Endothelial cell of umbilical vein (primary cell): Measurements from ENCODE around the gene PLPPR3. TPM values are rescaled to one million over a fixed set of nuclear protein-coding genes. Genes with fewer than 3 reads are reported as not detected.

ENCODE experiments used
- BruUV-seq: library from RNA; stranded (reverse); fragments of 400-500 nt; replicated peaks from 2 replicates; lab custom pipeline; 2021; lab: Mats Ljungman, UMichigan
- CTCF ChIA-PET: fragments of 300-600, 350-600 bp; sonication (Branson Sonifier 250); formaldehyde crosslinking; loops from one replicate; lab custom pipeline; 2021; ENCODE audit warnings: antibody characterized with exemption, inconsistent platforms; lab: Charles Lee
- POLR2A ChIA-PET: fragments of 300-600, 350-600 bp; sonication (Branson Sonifier 250); formaldehyde crosslinking; loops from one replicate; lab custom pipeline; 2021; ENCODE audit warnings: antibody characterized with exemption, inconsistent platforms; lab: Charles Lee
- DNase-seq: peaks from one replicate; pipeline ENCODE4 v3.0.0-alpha.2; 2011; ENCODE audit warnings: low read depth, low spot score
- FAIRE-seq: peaks from 2 replicates; lab custom pipeline; 2011; peaks lifted over from hg19 to GRCh38; lab: Jason Lieb, UNC
- H2AFZ ChIP-seq: 2 replicates; pipeline ENCODE4 v1.6.0; 2012; ENCODE audit warnings: low read depth, low read length, control low read depth, inconsistent platforms
- H3K27ac ChIP-seq: 2 replicates; pipeline ENCODE4 v1.5.1; 2011; ENCODE audit warnings: low read depth, mild to moderate bottlenecking, control low read depth, low read length, moderate library complexity; ENCODE audit not compliant: insufficient read depth
- H3K27me3 ChIP-seq, 2 experiments: 2 replicates each; pipeline versions ENCODE4 v1.6.0 to v1.6.1; 2011; ENCODE audit warnings: low read length in 2 of 2, mixed read lengths in 1 of 2; ENCODE audit not compliant: control insufficient read depth in 2 of 2, insufficient read depth in 2 of 2
- H3K36me3 ChIP-seq, 2 experiments: 2 replicates in 1 of 2; 3 replicates in 1 of 2; pipeline ENCODE4 v1.5.1; 2011; ENCODE audit warnings: low read length in 2 of 2, mild to moderate bottlenecking in 1 of 2, moderate library complexity in 1 of 2; ENCODE audit not compliant: control insufficient read depth in 2 of 2, insufficient read depth in 2 of 2; ENCODE audit errors: extremely low read depth in 1 of 2
- H3K4me1 ChIP-seq: 3 replicates; pipeline ENCODE4 v1.5.1; 2011; ENCODE audit warnings: mild to moderate bottlenecking, low read length; ENCODE audit not compliant: control insufficient read depth, insufficient read depth; ENCODE audit errors: extremely low read depth
- H3K4me2 ChIP-seq: 2 replicates; pipeline ENCODE4 v1.6.1; 2011; ENCODE audit warnings: low read length, control low read depth, mixed read lengths; ENCODE audit not compliant: insufficient read depth
- H3K4me3 ChIP-seq, 3 experiments: fragments of 200-600 bp in 1 of 3; sonication (generic), shearing (Covaris generic) in 1 of 3; replicated peaks in 1 of 3; 2 replicates each; pipeline ENCODE4 v1.5.1; 2011 to 2016; ENCODE audit warnings: control low read depth in 3 of 3, low read length in 3 of 3, mild to moderate bottlenecking in 2 of 3, inconsistent platforms in 1 of 3, low read depth in 1 of 3, moderate library complexity in 1 of 3; ENCODE audit not compliant: insufficient read depth in 1 of 3
- H3K79me2 ChIP-seq: 2 replicates; pipeline ENCODE4 v1.6.0; 2012; ENCODE audit warnings: low read length, inconsistent platforms; ENCODE audit not compliant: control insufficient read depth, insufficient read depth
- H3K9ac ChIP-seq: replicated peaks from 2 replicates; pipeline ENCODE3; 2011; ENCODE audit warnings: low read length, control low read depth; ENCODE audit not compliant: insufficient read depth; ENCODE audit errors: extremely low read depth
- H3K9me1 ChIP-seq: replicated peaks from 3 replicates; pipeline ENCODE4 v1.6.0; 2011; ENCODE audit warnings: mild to moderate bottlenecking, low read length; ENCODE audit not compliant: control insufficient read depth, insufficient read depth; ENCODE audit errors: extremely low read depth
- H3K9me3 ChIP-seq: replicated peaks from 2 replicates; pipeline ENCODE4 v1.5.1; 2012; ENCODE audit warnings: low read length, inconsistent platforms; ENCODE audit not compliant: control insufficient read depth, insufficient read depth
- H4K20me1 ChIP-seq: replicated peaks from 2 replicates; pipeline ENCODE3; 2011; ENCODE audit warnings: mild to moderate bottlenecking, low read length; ENCODE audit not compliant: control insufficient read depth, insufficient read depth; ENCODE audit errors: extremely low read depth
- EZH2 ChIP-seq: IDR thresholded peaks from 2 replicates; pipeline ENCODE4 v1.6.1; 2012; ENCODE audit warnings: borderline replicate concordance, low read depth, mild to moderate bottlenecking, moderate library complexity, low read length, inconsistent platforms; ENCODE audit not compliant: severe bottlenecking
- FOS ChIP-seq: IDR thresholded peaks from 2 replicates; pipeline ENCODE4 v1.6.1; 2011; ENCODE audit warnings: mild to moderate bottlenecking, low read length, moderate library complexity, borderline replicate concordance; ENCODE audit not compliant: insufficient read depth
- GATA2 ChIP-seq: IDR thresholded peaks from 2 replicates; pipeline ENCODE4 v1.7.0; 2011; ENCODE audit warnings: low read depth, mild to moderate bottlenecking, moderate library complexity, mixed read lengths, low read length; ENCODE audit not compliant: insufficient read length, insufficient read depth
- JUN ChIP-seq: IDR thresholded peaks from 2 replicates; pipeline ENCODE4 v1.6.1; 2011; ENCODE audit warnings: borderline replicate concordance, low read depth; ENCODE audit not compliant: insufficient read length, insufficient read depth
- MAX ChIP-seq: IDR thresholded peaks from 2 replicates; pipeline ENCODE4 v1.6.1; 2011; ENCODE audit not compliant: insufficient read depth, insufficient read length
- MYC ChIP-seq: IDR thresholded peaks from one replicate; pipeline ENCODE4 v1.6.1; 2011; ENCODE audit warnings: mild to moderate bottlenecking, low read depth, low read length
- POLR2A ChIP-seq: IDR thresholded peaks from 2 replicates; pipeline ENCODE4 v1.6.1; 2012; ENCODE audit warnings: low read depth, mild to moderate bottlenecking, control low read depth, low read length
- POLR2AphosphoS5 ChIP-seq: IDR thresholded peaks from 2 replicates; pipeline ENCODE4 v1.6.1; 2012; ENCODE audit warnings: low read depth, mild to moderate bottlenecking, control low read depth, low read length, moderate library complexity; ENCODE audit not compliant: insufficient read depth
- dilution Hi-C: fragments of 300-500 bp; cut with MboI; formaldehyde crosslinking; loops from one replicate; pipeline ENCODE4 v1.15.0; 2019; ENCODE audit warnings: low sequenced_read_pairs; ENCODE audit not compliant: extremely low pct_ligation_motif_present
- intact Hi-C: fragments of 100-400 bp; cut with micrococcal nuclease; formaldehyde crosslinking; loops from one replicate; pipeline ENCODE4 v1.10.0; 2022
- polyA plus RNA-seq, 4 experiments: library from polyadenylated mRNA; depleted of rRNA in 3 of 4; stranded (reverse) in 3 of 4; unstranded in 1 of 4; fragments of >200 nt; gene quantifications; 2 replicates each; pipeline versions ENCODE4 v1.2.1 to v1.2.3, GENCODE V29; 2011 to 2012; ENCODE audit warnings: missing spikeins in 1 of 4
- total RNA-seq: library from RNA; stranded (reverse); gene quantifications from 2 replicates; pipeline ENCODE4 v1.2.3, GENCODE V29; 2021
- TF ChIP-seq, protein P1 (sequence below), 2 donors: IDR thresholded peaks; 1 replicate in 1 of 2; 2 replicates in 1 of 2; pipeline ENCODE4 v1.5.1; 2011; ENCODE audit warnings: low read length in 2 of 2, mild to moderate bottlenecking in 2 of 2, moderate library complexity in 2 of 2, control low read depth in 1 of 2, inconsistent platforms in 1 of 2, low read depth in 1 of 2; ENCODE audit not compliant: insufficient read depth in 1 of 2; ENCODE audit errors: extremely low read depth in 1 of 2

PLPPR3 gene
- total and polyA plus RNA-seq, 2 donors (not counting 3 experiments of a cell fraction or from before 2014, with no cell fraction given): 1.1 to 1.2 TPM

- H4K20me1 ChIP-seq: no peaks in the 10 kb centered on the region
- no peaks in the 10 kb centered on the region for H3K79me2 ChIP-seq
- FAIRE-seq (no peak), DNase-seq (no peak)
- no peaks in the 10 kb centered on the region for H3K4me1 ChIP-seq
- ChIA-PET POLR2A (no interaction called here), CTCF (interaction anchor here (0.9 to 2.1 kb wide), 5 partner anchors 9 to 129 kb away, joined by 3 to 8 read pairs (median 4); partner anchors contain the start of gene WDR18)
- no peak overlapping the region for H3K4me3 ChIP-seq
- BruUV-seq: no TSS peak
- no peaks in the 10 kb centered on the region for H3K9me1 ChIP-seq
- no peak overlapping the region for H3K27ac ChIP-seq
- intact Hi-C loops: loop anchor here (2.0 kb wide), 1 partner anchor 85 kb away; no protein-coding TSS in a partner anchor
- dilution Hi-C loops: no loop called here
- H2AFZ ChIP-seq: no peak overlapping the region
- no peaks in the 10 kb centered on the region for H3K9me3 ChIP-seq
- H3K36me3 ChIP-seq: no peaks in the 10 kb centered on the region
- H3K9ac ChIP-seq: no peak overlapping the region
- H3K27me3 ChIP-seq: peaks cover 0 to 2% of the 10 kb centered on the region in 2 experiments
- TF ChIP-seq POLR2AphosphoS5 (no peak), GATA2 (no peak), POLR2A (no peak), EZH2 (no peak), MYC (no peak), MAX (no peak), FOS (no peak), JUN (no peak)
- TF ChIP-seq, protein P1, sequence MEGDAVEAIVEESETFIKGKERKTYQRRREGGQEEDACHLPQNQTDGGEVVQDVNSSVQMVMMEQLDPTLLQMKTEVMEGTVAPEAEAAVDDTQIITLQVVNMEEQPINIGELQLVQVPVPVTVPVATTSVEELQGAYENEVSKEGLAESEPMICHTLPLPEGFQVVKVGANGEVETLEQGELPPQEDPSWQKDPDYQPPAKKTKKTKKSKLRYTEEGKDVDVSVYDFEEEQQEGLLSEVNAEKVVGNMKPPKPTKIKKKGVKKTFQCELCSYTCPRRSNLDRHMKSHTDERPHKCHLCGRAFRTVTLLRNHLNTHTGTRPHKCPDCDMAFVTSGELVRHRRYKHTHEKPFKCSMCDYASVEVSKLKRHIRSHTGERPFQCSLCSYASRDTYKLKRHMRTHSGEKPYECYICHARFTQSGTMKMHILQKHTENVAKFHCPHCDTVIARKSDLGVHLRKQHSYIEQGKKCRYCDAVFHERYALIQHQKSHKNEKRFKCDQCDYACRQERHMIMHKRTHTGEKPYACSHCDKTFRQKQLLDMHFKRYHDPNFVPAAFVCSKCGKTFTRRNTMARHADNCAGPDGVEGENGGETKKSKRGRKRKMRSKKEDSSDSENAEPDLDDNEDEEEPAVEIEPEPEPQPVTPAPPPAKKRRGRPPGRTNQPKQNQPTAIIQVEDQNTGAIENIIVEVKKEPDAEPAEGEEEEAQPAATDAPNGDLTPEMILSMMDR (IDR thresholded peaks at IDR 0.05; ENCODE audit: extremely low read depth in 1 of 2, insufficient read depth in 1 of 2, low read depth in 1 of 2, low read length in 2 of 2): no peak
- no peak overlapping the region for H3K4me2 ChIP-seq
Observed at GRCh38 chr19:855566-856120, 33.9 kb upstream of the PLPPR3 start.
